Testis (tissue), 2 donors: ENCODE measurements around the gene SLC25A25.

Experiments used
- CTCF ChIP-seq, 3 experiments: fragments of 450-650 bp in 2 of 3; fragments of 200-600 bp in 1 of 3; sonication (generic) in 1 of 3; IDR thresholded peaks; one replicate each; pipeline ENCODE4 v1.5.1; 2016 to 2019; ENCODE audit warnings: antibody characterized with exemption in 3 of 3, mild to moderate bottlenecking in 2 of 3, moderate library complexity in 1 of 3
- POLR2A ChIP-seq: fragments of 450-650 bp; IDR thresholded peaks from one replicate; pipeline ENCODE4 v1.6.1; 2017; ENCODE audit warnings: antibody characterized with exemption, mild to moderate bottlenecking, moderate library complexity

GRCh38 chr9:128149951-128150593 is 82.0 kb downstream of the SLC25A25 start:
- TF ChIP-seq CTCF (IDR thresholded peaks at IDR 0.05) (no peak), POLR2A (no peak)
